ENCODE results near the gene FSTL5.

GRCh38 chr4:161816958-161817357 lies 346.8 kb downstream of the FSTL5 start:
- no peak for TF ChIP-seq FOXA1 (IDR thresholded peaks at IDR 0.05)
- no peak for TF ChIP-seq TARDBP (IDR thresholded peaks at IDR 0.05)
- no peak for TF ChIP-seq LEF1 (IDR thresholded peaks at IDR 0.05; ENCODE audit: borderline replicate concordance)
- TF ChIP-seq ELF4 (IDR thresholded peaks at IDR 0.05), result no peak
- no peak for TF ChIP-seq FOXM1 (IDR thresholded peaks at IDR 0.05; ENCODE audit: borderline replicate concordance)
- no peak for TF ChIP-seq ZNF384 (IDR thresholded peaks at IDR 0.05)
- no peak for TF ChIP-seq BHLHE40 (IDR thresholded peaks at IDR 0.05; ENCODE audit: borderline replicate concordance)
- TF ChIP-seq SUZ12 (IDR thresholded peaks at IDR 0.05), result no peak
- TF ChIP-seq SP1 (IDR thresholded peaks at IDR 0.05), result no peak
- no peak for TF ChIP-seq ARNT (IDR thresholded peaks at IDR 0.05)
- TF ChIP-seq HDGF (IDR thresholded peaks at IDR 0.05; ENCODE audit: borderline replicate concordance), result no peak
- no peak for TF ChIP-seq FOXK2 (IDR thresholded peaks at IDR 0.05)
- no peak for TF ChIP-seq NFRKB (IDR thresholded peaks at IDR 0.05)
- TF ChIP-seq L3MBTL2 (conservative IDR thresholded peaks at IDR 0.05), result no peak
